GM18867 (cell line): ENCODE measurements around the gene IFIH1.

Experiments used
- ATAC-seq: cut with Tn5 transposase; IDR thresholded peaks from one replicate; pipeline ENCODE4 v1.9.1; 2021; ENCODE audit warnings: mild to moderate bottlenecking, moderate library complexity; ENCODE audit not compliant: unreplicated experiment

Gene IFIH1

DNA sequence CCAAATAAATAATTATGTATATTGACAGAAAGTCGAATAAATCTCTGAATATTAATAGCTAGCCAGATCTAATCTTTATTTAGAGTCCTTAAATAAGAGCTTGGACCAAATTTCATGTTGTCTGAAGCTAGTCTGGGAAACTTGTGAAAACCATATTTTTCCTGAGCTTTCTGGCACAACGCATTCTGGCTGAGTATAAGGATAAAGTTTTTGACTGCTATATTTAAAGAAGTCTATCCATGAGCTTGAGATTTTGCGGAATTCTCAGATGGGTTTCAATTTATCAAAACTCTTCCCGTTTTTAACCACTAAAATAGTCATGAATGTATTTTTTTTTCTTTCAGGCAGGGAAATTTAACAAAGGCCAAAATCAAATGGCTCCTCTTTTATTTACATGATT lies 99.1 kb downstream of the IFIH1 start:
- ATAC-seq = no peak

DNA sequence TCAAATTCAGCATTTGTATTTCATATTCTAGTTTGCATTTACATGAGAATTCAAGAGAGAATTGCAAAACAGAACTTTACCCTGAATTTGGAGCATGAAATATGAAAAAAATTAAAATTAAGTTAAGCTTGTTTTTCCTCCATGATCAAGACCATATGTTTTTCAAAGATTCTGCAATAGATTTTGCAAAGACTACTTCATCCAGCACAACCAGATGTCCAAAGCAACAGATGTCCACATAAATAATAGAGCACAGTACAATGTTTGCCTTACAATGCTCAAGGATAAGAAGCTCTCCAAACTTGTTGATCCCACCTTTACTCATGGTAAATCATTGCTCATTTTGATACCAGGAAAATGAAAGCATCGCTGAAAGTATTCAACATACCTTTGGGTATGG lies 100.9 kb downstream of the IFIH1 start:
- ATAC-seq = no peak
